Measurements from ENCODE around the gene ST3GAL2. TPM values are rescaled to one million over a fixed set of nuclear protein-coding genes. Genes with fewer than 3 reads are reported as not detected.

Gene ST3GAL2
- total RNA-seq, 1 experiment from 2014 or later: 49.4 TPM

GRCh38 chr16:70463235-70463634 lies 24.3 kb upstream of the ST3GAL2 start:
- ChIA-PET CTCF (interaction anchor here (0.6 to 1.2 kb wide), 2 partner anchors 7 to 44 kb away, joined by 4 read pairs; no protein-coding TSS in a partner anchor), POLR2A (no interaction called here)
- TF ChIP-seq JUN (CRISPR knock-in tag; IDR thresholded peaks at IDR 0.05): no peak
- TF ChIP-seq, protein P1, sequence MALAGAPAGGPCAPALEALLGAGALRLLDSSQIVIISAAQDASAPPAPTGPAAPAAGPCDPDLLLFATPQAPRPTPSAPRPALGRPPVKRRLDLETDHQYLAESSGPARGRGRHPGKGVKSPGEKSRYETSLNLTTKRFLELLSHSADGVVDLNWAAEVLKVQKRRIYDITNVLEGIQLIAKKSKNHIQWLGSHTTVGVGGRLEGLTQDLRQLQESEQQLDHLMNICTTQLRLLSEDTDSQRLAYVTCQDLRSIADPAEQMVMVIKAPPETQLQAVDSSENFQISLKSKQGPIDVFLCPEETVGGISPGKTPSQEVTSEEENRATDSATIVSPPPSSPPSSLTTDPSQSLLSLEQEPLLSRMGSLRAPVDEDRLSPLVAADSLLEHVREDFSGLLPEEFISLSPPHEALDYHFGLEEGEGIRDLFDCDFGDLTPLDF (CRISPR knock-in tag; IDR thresholded peaks at IDR 0.05): no peak
- TF ChIP-seq, protein P2, sequence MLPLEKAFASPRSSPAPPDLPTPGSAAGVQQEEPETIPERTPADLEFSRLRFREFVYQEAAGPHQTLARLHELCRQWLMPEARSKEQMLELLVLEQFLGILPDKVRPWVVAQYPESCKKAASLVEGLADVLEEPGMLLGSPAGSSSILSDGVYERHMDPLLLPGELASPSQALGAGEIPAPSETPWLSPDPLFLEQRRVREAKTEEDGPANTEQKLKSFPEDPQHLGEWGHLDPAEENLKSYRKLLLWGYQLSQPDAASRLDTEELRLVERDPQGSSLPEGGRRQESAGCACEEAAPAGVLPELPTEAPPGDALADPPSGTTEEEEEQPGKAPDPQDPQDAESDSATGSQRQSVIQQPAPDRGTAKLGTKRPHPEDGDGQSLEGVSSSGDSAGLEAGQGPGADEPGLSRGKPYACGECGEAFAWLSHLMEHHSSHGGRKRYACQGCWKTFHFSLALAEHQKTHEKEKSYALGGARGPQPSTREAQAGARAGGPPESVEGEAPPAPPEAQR (CRISPR knock-in tag; IDR thresholded peaks at IDR 0.05): no peak
- TF ChIP-seq ZNF317 (CRISPR knock-in tag; IDR thresholded peaks at IDR 0.05; ENCODE audit: borderline replicate concordance, low read depth): no peak
- TF ChIP-seq NFE2L1 (CRISPR knock-in tag; IDR thresholded peaks at IDR 0.05): no peak
- TF ChIP-seq ZBTB43 (CRISPR knock-in tag; IDR thresholded peaks at IDR 0.05): no peak
- TF ChIP-seq, protein P3, sequence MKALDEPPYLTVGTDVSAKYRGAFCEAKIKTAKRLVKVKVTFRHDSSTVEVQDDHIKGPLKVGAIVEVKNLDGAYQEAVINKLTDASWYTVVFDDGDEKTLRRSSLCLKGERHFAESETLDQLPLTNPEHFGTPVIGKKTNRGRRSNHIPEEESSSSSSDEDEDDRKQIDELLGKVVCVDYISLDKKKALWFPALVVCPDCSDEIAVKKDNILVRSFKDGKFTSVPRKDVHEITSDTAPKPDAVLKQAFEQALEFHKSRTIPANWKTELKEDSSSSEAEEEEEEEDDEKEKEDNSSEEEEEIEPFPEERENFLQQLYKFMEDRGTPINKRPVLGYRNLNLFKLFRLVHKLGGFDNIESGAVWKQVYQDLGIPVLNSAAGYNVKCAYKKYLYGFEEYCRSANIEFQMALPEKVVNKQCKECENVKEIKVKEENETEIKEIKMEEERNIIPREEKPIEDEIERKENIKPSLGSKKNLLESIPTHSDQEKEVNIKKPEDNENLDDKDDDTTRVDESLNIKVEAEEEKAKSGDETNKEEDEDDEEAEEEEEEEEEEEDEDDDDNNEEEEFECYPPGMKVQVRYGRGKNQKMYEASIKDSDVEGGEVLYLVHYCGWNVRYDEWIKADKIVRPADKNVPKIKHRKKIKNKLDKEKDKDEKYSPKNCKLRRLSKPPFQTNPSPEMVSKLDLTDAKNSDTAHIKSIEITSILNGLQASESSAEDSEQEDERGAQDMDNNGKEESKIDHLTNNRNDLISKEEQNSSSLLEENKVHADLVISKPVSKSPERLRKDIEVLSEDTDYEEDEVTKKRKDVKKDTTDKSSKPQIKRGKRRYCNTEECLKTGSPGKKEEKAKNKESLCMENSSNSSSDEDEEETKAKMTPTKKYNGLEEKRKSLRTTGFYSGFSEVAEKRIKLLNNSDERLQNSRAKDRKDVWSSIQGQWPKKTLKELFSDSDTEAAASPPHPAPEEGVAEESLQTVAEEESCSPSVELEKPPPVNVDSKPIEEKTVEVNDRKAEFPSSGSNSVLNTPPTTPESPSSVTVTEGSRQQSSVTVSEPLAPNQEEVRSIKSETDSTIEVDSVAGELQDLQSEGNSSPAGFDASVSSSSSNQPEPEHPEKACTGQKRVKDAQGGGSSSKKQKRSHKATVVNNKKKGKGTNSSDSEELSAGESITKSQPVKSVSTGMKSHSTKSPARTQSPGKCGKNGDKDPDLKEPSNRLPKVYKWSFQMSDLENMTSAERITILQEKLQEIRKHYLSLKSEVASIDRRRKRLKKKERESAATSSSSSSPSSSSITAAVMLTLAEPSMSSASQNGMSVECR (CRISPR knock-in tag; IDR thresholded peaks at IDR 0.05; ENCODE audit: borderline replicate concordance): no peak
- TF ChIP-seq ZBTB21 (CRISPR knock-in tag; IDR thresholded peaks at IDR 0.05; ENCODE audit: borderline replicate concordance): no peak
- TF ChIP-seq JAZF1 (CRISPR knock-in tag; IDR thresholded peaks at IDR 0.05): no peak
- TF ChIP-seq, protein P4, sequence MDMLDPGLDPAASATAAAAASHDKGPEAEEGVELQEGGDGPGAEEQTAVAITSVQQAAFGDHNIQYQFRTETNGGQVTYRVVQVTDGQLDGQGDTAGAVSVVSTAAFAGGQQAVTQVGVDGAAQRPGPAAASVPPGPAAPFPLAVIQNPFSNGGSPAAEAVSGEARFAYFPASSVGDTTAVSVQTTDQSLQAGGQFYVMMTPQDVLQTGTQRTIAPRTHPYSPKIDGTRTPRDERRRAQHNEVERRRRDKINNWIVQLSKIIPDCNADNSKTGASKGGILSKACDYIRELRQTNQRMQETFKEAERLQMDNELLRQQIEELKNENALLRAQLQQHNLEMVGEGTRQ (CRISPR knock-in tag; IDR thresholded peaks at IDR 0.05): no peak
- no peak for TF ChIP-seq NR2C2 (CRISPR knock-in tag; IDR thresholded peaks at IDR 0.05)
- TF ChIP-seq ZNF232 (CRISPR knock-in tag; IDR thresholded peaks at IDR 0.05): no peak
- TF ChIP-seq RELA (CRISPR knock-in tag; IDR thresholded peaks at IDR 0.05; ENCODE audit: borderline replicate concordance): no peak
- TF ChIP-seq, protein P5, sequence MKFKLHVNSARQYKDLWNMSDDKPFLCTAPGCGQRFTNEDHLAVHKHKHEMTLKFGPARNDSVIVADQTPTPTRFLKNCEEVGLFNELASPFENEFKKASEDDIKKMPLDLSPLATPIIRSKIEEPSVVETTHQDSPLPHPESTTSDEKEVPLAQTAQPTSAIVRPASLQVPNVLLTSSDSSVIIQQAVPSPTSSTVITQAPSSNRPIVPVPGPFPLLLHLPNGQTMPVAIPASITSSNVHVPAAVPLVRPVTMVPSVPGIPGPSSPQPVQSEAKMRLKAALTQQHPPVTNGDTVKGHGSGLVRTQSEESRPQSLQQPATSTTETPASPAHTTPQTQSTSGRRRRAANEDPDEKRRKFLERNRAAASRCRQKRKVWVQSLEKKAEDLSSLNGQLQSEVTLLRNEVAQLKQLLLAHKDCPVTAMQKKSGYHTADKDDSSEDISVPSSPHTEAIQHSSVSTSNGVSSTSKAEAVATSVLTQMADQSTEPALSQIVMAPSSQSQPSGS (CRISPR knock-in tag; IDR thresholded peaks at IDR 0.05; ENCODE audit: borderline replicate concordance, low read depth): no peak
- TF ChIP-seq, protein P6, sequence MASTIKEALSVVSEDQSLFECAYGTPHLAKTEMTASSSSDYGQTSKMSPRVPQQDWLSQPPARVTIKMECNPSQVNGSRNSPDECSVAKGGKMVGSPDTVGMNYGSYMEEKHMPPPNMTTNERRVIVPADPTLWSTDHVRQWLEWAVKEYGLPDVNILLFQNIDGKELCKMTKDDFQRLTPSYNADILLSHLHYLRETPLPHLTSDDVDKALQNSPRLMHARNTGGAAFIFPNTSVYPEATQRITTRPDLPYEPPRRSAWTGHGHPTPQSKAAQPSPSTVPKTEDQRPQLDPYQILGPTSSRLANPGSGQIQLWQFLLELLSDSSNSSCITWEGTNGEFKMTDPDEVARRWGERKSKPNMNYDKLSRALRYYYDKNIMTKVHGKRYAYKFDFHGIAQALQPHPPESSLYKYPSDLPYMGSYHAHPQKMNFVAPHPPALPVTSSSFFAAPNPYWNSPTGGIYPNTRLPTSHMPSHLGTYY (CRISPR knock-in tag; IDR thresholded peaks at IDR 0.05): no peak
- TF ChIP-seq ZNF532 (CRISPR knock-in tag; IDR thresholded peaks at IDR 0.05; ENCODE audit: borderline replicate concordance): no peak
- no peak for TF ChIP-seq CBFB (CRISPR knock-in tag; IDR thresholded peaks at IDR 0.05; ENCODE audit: low read depth)
- TF ChIP-seq TCF7 (CRISPR knock-in tag; IDR thresholded peaks at IDR 0.05; ENCODE audit: low read depth): no peak
- ATAC-seq: no peak
- Mint-ChIP-seq H3K36me3 (no peaks in the 10 kb centered on the region), H3K9me3 (no peaks in the 10 kb centered on the region), H3K27me3 (ENCODE audit: low read depth) (no peaks in the 10 kb centered on the region), H3K27ac (no peak overlapping the region), H3K4me1 (no peaks in the 10 kb centered on the region), H3K4me3 (no peak overlapping the region)
- DNase-seq (ENCODE audit: low spot score): no peak

All from WTC11 (cell line).